ENCODE measurements around the gene LYPD3. TPM values are rescaled to one million over a fixed set of nuclear protein-coding genes. Genes with fewer than 3 reads are reported as not detected.

LYPD3 gene
- total and polyA plus RNA-seq, 3 donors from 2014 or later, result 0.71 to 1.3 (median 1.2) TPM

- no peak for DNase-seq
- TF ChIP-seq, protein P1, sequence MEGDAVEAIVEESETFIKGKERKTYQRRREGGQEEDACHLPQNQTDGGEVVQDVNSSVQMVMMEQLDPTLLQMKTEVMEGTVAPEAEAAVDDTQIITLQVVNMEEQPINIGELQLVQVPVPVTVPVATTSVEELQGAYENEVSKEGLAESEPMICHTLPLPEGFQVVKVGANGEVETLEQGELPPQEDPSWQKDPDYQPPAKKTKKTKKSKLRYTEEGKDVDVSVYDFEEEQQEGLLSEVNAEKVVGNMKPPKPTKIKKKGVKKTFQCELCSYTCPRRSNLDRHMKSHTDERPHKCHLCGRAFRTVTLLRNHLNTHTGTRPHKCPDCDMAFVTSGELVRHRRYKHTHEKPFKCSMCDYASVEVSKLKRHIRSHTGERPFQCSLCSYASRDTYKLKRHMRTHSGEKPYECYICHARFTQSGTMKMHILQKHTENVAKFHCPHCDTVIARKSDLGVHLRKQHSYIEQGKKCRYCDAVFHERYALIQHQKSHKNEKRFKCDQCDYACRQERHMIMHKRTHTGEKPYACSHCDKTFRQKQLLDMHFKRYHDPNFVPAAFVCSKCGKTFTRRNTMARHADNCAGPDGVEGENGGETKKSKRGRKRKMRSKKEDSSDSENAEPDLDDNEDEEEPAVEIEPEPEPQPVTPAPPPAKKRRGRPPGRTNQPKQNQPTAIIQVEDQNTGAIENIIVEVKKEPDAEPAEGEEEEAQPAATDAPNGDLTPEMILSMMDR (IDR thresholded peaks at IDR 0.05), result no peak
- no peak for TF ChIP-seq POLR2A (IDR thresholded peaks at IDR 0.05)
- H3K27ac ChIP-seq, result no peak overlapping the region
- no peaks in the 10 kb centered on the region for H3K4me1 ChIP-seq
- no peaks in the 10 kb centered on the region for H3K36me3 ChIP-seq (ENCODE audit: low read depth, missing control alignments)
- intact Hi-C loops (cut with DNase I; ENCODE audit: low total_unique reads), result no loop called here
- no peaks in the 10 kb centered on the region for H3K27me3 ChIP-seq
- no peaks in the 10 kb centered on the region for H3K9me3 ChIP-seq
- WGBS, 2 donors, result 40 to 57% methylated on average over 5 of the region's 5 CpGs
- H3K4me3 ChIP-seq, result no peak overlapping the region
Measured at GRCh38 chr19:43489310-43489709, 23.9 kb upstream of the LYPD3 start.

GRCh38 chr19:43488179-43488578 lies 22.8 kb upstream of the LYPD3 start:
- Histone ChIP-seq H3K9me3 (no peaks in the 10 kb centered on the region), H3K27me3 (no peaks in the 10 kb centered on the region), H3K4me3 (no peak overlapping the region), H3K27ac (no peak overlapping the region), H3K4me1 (no peaks in the 10 kb centered on the region), H3K36me3 (ENCODE audit: low read depth, missing control alignments) (no peaks in the 10 kb centered on the region)
- DNase-seq, result no peak
- TF ChIP-seq, protein P1 (IDR thresholded peaks at IDR 0.05), result no peak
- no peak for TF ChIP-seq POLR2A (IDR thresholded peaks at IDR 0.05)
- intact Hi-C loops (cut with DNase I; ENCODE audit: low total_unique reads), result no loop called here
- WGBS, 2 donors, result 89 to 91% methylated on average over 8 of the region's 8 CpGs

DNA sequence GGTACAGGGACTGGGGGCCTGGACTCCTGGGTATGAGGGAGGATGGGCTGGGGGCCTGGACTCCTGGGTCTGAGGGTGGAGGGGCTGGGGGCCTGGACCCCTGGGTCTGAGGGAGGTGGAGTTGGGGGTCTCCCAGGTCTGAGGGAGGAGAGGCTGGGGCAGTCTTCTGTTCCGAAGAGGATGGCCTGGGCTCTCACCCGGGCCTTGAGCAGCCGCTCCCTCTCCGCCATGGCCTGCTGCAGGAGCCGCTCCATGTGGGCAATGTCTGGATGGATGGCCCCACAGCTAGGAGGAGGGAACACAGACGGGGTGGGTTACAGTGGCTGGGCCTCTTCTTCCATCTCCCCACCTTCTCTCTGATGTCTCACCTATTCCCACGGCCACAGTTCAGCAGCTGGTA lies 21.0 kb upstream of the LYPD3 start:
- intact Hi-C loops (cut with DNase I; ENCODE audit: low total_unique reads), result no loop called here
- Histone ChIP-seq H3K36me3 (ENCODE audit: low read depth, missing control alignments) (no peaks in the 10 kb centered on the region), H3K4me3 (no peak overlapping the region), H3K27ac (no peak overlapping the region), H3K9me3 (no peaks in the 10 kb centered on the region), H3K4me1 (no peaks in the 10 kb centered on the region), H3K27me3 (no peaks in the 10 kb centered on the region)
- WGBS, 2 donors, result 95 to 97% methylated on average over 6 to 7 of the region's 7 CpGs
- DNase-seq, result no peak
- TF ChIP-seq POLR2A (IDR thresholded peaks at IDR 0.05), result no peak
- TF ChIP-seq, protein P1 (IDR thresholded peaks at IDR 0.05), result no peak

GRCh38 chr19:43485951-43486350 lies 20.5 kb upstream of the LYPD3 start:
- H3K27ac ChIP-seq, result no peak overlapping the region
- no peak for DNase-seq
- intact Hi-C loops (cut with DNase I; ENCODE audit: low total_unique reads), result no loop called here
- no peaks in the 10 kb centered on the region for H3K36me3 ChIP-seq (ENCODE audit: low read depth, missing control alignments)
- 82 to 89% methylated on average over 4 to 6 of the region's 6 CpGs for WGBS, 2 donors
- no peaks in the 10 kb centered on the region for H3K4me1 ChIP-seq
- H3K27me3 ChIP-seq, result no peaks in the 10 kb centered on the region
- TF ChIP-seq, protein P1 (IDR thresholded peaks at IDR 0.05), result no peak
- no peak for TF ChIP-seq POLR2A (IDR thresholded peaks at IDR 0.05)
- H3K9me3 ChIP-seq, result no peaks in the 10 kb centered on the region
- no peak overlapping the region for H3K4me3 ChIP-seq

DNA sequence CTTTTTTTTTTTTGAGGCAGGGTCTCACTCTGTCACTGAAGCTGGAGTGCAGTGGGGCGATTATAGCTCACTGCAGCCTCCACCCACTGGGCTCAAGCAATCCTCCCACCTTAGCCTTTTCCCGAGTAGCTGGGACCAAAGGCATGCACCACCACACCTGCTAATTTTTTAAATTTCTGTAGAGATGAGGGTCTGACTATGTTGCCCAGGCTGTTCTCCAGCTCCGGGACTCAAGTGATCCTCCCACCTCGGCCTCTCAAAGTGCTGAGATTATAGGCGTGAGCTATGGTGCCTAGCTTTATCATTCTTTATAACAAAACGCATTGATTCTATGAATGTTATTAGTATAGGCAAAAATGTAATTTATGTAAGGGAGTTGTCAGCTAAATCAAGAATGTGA lies 17.9 kb upstream of the LYPD3 start:
- 94 to 97% methylated on average over 6 of the region's 6 CpGs for WGBS, 2 donors
- H3K4me3 ChIP-seq, result no peak overlapping the region
- DNase-seq, result no peak
- no peaks in the 10 kb centered on the region for H3K9me3 ChIP-seq
- no peaks in the 10 kb centered on the region for H3K27me3 ChIP-seq
- H3K27ac ChIP-seq, result no peak overlapping the region
- H3K4me1 ChIP-seq, result no peaks in the 10 kb centered on the region
- no peaks in the 10 kb centered on the region for H3K36me3 ChIP-seq (ENCODE audit: low read depth, missing control alignments)
- intact Hi-C loops (cut with DNase I; ENCODE audit: low total_unique reads), result no loop called here
- TF ChIP-seq, protein P1 (IDR thresholded peaks at IDR 0.05), result no peak
- no peak for TF ChIP-seq POLR2A (IDR thresholded peaks at IDR 0.05)
